PC-9 (cell line): ENCODE results near the gene TRAPPC12.

ENCODE experiments used
- CTCF ChIP-seq: fragments of 200-600 bp; sonication (generic); conservative IDR thresholded peaks from 2 replicates; pipeline ENCODE4 v1.6.1; 2017; ENCODE audit warnings: mixed run types, antibody characterized with exemption, mild to moderate bottlenecking, moderate library complexity
- EZH2 ChIP-seq: fragments of 200-600 bp; sonication (generic); IDR thresholded peaks from 2 replicates; pipeline ENCODE4 v1.8.0; 2017; ENCODE audit warnings: antibody characterized with exemption, low read depth

- peak; percentile 57; the same call in 1 of the 2 replicates for TF ChIP-seq CTCF
- TF ChIP-seq EZH2: no peak
These were observed 44.8 kb downstream of the TRAPPC12 start for GRCh38 chr2:3424171-3424795.
